Smooth muscle cell (in vitro differentiated cells): ENCODE results near the gene SPOCK1. TPM values are rescaled to one million over a fixed set of nuclear protein-coding genes. Genes with fewer than 3 reads are reported as not detected.

Experiments used
- DNase-seq: peaks from one replicate; lab custom pipeline; 2025; ENCODE audit not compliant: unreplicated experiment; lab: John Stamatoyannopoulos, UW
- H2AFZ ChIP-seq: fragments of 200-600 bp; sonication (generic); 2 replicates; pipeline ENCODE4 v1.6.0; 2016; ENCODE audit warnings: antibody characterized with exemption, low read depth, mild to moderate bottlenecking
- H3F3A ChIP-seq: fragments of 200-600 bp; sonication (generic); 2 replicates; pipeline ENCODE4 v1.6.0; 2017; ENCODE audit warnings: antibody characterized with exemption, low read depth
- H3K27ac ChIP-seq: fragments of 200-600 bp; sonication (generic); 2 replicates; pipeline ENCODE4 v1.5.1; 2016; ENCODE audit warnings: low read depth, mild to moderate bottlenecking
- H3K27me3 ChIP-seq: fragments of 200-600 bp; sonication (generic); 2 replicates; pipeline ENCODE4 v1.6.1; 2016; ENCODE audit warnings: low read depth, mild to moderate bottlenecking
- H3K36me3 ChIP-seq: fragments of 200-600 bp; sonication (generic); 2 replicates; pipeline ENCODE4 v1.5.1; 2016; ENCODE audit warnings: low read depth
- H3K4me1 ChIP-seq: fragments of 200-600 bp; sonication (generic); 2 replicates; pipeline ENCODE4 v1.5.1; 2016; ENCODE audit warnings: low read depth
- H3K4me2 ChIP-seq: fragments of 200-600 bp; sonication (generic); 2 replicates; pipeline ENCODE4 v1.6.0; 2016; ENCODE audit warnings: mild to moderate bottlenecking
- H3K4me3 ChIP-seq: fragments of 200-600 bp; sonication (generic); 2 replicates; pipeline ENCODE4 v1.5.1; 2016; ENCODE audit warnings: mild to moderate bottlenecking
- H3K79me2 ChIP-seq: fragments of 200-600 bp; sonication (generic); 2 replicates; pipeline ENCODE4 v1.6.0; 2016; ENCODE audit warnings: low read depth, mild to moderate bottlenecking
- H3K9ac ChIP-seq: fragments of 200-600 bp; sonication (generic); 2 replicates; pipeline ENCODE4 v1.6.0; 2016; ENCODE audit warnings: low read depth
- H3K9me3 ChIP-seq: fragments of 200-600 bp; sonication (generic); replicated peaks from 2 replicates; pipeline ENCODE4 v1.5.1; 2016; ENCODE audit warnings: low read depth
- H4K20me1 ChIP-seq: fragments of 200-600 bp; sonication (generic); 2 replicates; pipeline ENCODE4 v1.6.0; 2016; ENCODE audit warnings: low read depth
- CTCF ChIP-seq: fragments of 200-600 bp; sonication (generic); IDR thresholded peaks from 2 replicates; pipeline ENCODE4 v1.5.1; 2017; ENCODE audit warnings: borderline replicate concordance, mild to moderate bottlenecking, antibody characterized with exemption; ENCODE audit not compliant: insufficient read depth, poor library complexity, severe bottlenecking
- WGBS: methylation state at CpG from one replicate; pipeline ENCODE4 v1.1.7; 2016; ENCODE audit warnings: low lambda C conversion rate; 5-methylcytosine and 5-hydroxymethylcytosine counted together
- polyA plus RNA-seq: library from polyadenylated mRNA; unstranded; fragments of >200 nt; fragmentation: Nextera tagmentation; extraction: Ambion mirVana; gene quantifications from 2 replicates; pipeline ENCODE4 v1.2.1, GENCODE V29; 2016
- total RNA-seq: library from RNA; depleted of rRNA; stranded (reverse); fragments of >200 nt; gene quantifications from 2 replicates; pipeline ENCODE4 v1.2.3, GENCODE V29; 2014

The SPOCK1 gene
- total and polyA plus RNA-seq, 2 experiments from 2014 or later: 56.2 to 80.0 TPM

GRCh38 chr5:137491121-137491520 lies 8.0 kb downstream of the SPOCK1 start:
- Histone ChIP-seq H3K4me2 (no peak overlapping the region), H3K4me1 (no peaks in the 10 kb centered on the region), H4K20me1 (no peaks in the 10 kb centered on the region), H3K27me3 (peaks cover 12% of the 10 kb centered on the region), H3K9ac (no peak overlapping the region), H3K79me2 (peaks cover 1% of the 10 kb centered on the region), H3K36me3 (no peaks in the 10 kb centered on the region), H2AFZ (no peak overlapping the region), H3F3A (no peaks in the 10 kb centered on the region), H3K9me3 (no peaks in the 10 kb centered on the region), H3K4me3 (no peak overlapping the region), H3K27ac (no peak overlapping the region)
- no peak for TF ChIP-seq CTCF
- no peak for DNase-seq
- 76% methylated on average over 4 of the region's 4 CpGs for WGBS

GRCh38 chr5:137490591-137490990 lies 8.5 kb downstream of the SPOCK1 start:
- no peak for TF ChIP-seq CTCF
- Histone ChIP-seq H4K20me1 (no peaks in the 10 kb centered on the region), H3F3A (no peaks in the 10 kb centered on the region), H2AFZ (no peak overlapping the region), H3K79me2 (no peaks in the 10 kb centered on the region), H3K9ac (no peak overlapping the region), H3K9me3 (no peaks in the 10 kb centered on the region), H3K4me3 (no peak overlapping the region), H3K4me1 (no peaks in the 10 kb centered on the region), H3K27ac (no peak overlapping the region), H3K36me3 (no peaks in the 10 kb centered on the region), H3K27me3 (peaks cover 10% of the 10 kb centered on the region), H3K4me2 (no peak overlapping the region)
- no peak for DNase-seq
- WGBS: 89% methylated on average over 3 of the region's 3 CpGs

- no peak for TF ChIP-seq CTCF
- H4K20me1 ChIP-seq: no peaks in the 10 kb centered on the region
- 100% methylated on average over 2 of the region's 2 CpGs for WGBS
- H3K27me3 ChIP-seq: no peaks in the 10 kb centered on the region
- H3K4me2 ChIP-seq: no peak overlapping the region
- no peaks in the 10 kb centered on the region for H3K4me1 ChIP-seq
- H2AFZ ChIP-seq: no peak overlapping the region
- no peak overlapping the region for H3K4me3 ChIP-seq
- no peak overlapping the region for H3K27ac ChIP-seq
- no peak overlapping the region for H3K9ac ChIP-seq
- DNase-seq: no peak
- no peaks in the 10 kb centered on the region for H3K79me2 ChIP-seq
- no peaks in the 10 kb centered on the region for H3K36me3 ChIP-seq
- no peaks in the 10 kb centered on the region for H3F3A ChIP-seq
- no peaks in the 10 kb centered on the region for H3K9me3 ChIP-seq
Measured at GRCh38 chr5:137488974-137489373, 10.2 kb downstream of the SPOCK1 start.

- Histone ChIP-seq H3K4me1 (no peaks in the 10 kb centered on the region), H3F3A (no peaks in the 10 kb centered on the region), H4K20me1 (no peaks in the 10 kb centered on the region), H3K4me2 (no peak overlapping the region), H3K27me3 (no peaks in the 10 kb centered on the region), H3K79me2 (no peaks in the 10 kb centered on the region), H3K27ac (no peak overlapping the region), H3K9ac (no peak overlapping the region), H3K4me3 (no peak overlapping the region), H2AFZ (no peak overlapping the region), H3K9me3 (no peaks in the 10 kb centered on the region), H3K36me3 (no peaks in the 10 kb centered on the region)
- 93% methylated on average over 10 of the region's 10 CpGs for WGBS
- no peak for TF ChIP-seq CTCF
- DNase-seq: no peak
Measured at GRCh38 chr5:137488516-137488915, 10.6 kb downstream of the SPOCK1 start.
